OCI-LY7 (cell line): ENCODE results near the gene EXO1. TPM values are rescaled to one million over a fixed set of nuclear protein-coding genes. Genes with fewer than 3 reads are reported as not detected.

Source experiments
- BruUV-seq: library from RNA; stranded (reverse); fragments of 400-500 nt; replicated peaks from 2 replicates; lab custom pipeline; 2021; lab: Mats Ljungman, UMichigan
- CTCF ChIA-PET: fragments of 300-600 bp; sonication (Branson Sonifier 250); formaldehyde crosslinking; loops from one replicate; lab custom pipeline; 2022; ENCODE audit warnings: antibody characterized with exemption; ENCODE audit not compliant: unreplicated experiment; lab: Charles Lee
- POLR2A ChIA-PET: fragments of 300-600 bp; sonication (Branson Sonifier 250); formaldehyde crosslinking; loops from one replicate; lab custom pipeline; 2022; ENCODE audit warnings: antibody characterized with exemption; lab: Charles Lee
- DNase-seq: peaks from one replicate; pipeline ENCODE4 v3.0.0-alpha.2; 2015; ENCODE audit warnings: low spot score
- H2AFZ ChIP-seq: fragments of 200-600 bp; sonication (generic), shearing (Covaris generic); 2 replicates; pipeline ENCODE4 v1.6.1; 2014; ENCODE audit warnings: mild to moderate bottlenecking, antibody characterized with exemption, low read length, moderate library complexity
- H3K27ac ChIP-seq: fragments of 200-600 bp; sonication (generic); 2 replicates; pipeline ENCODE4 v1.5.1; 2014; ENCODE audit warnings: mixed run types, low read depth, mild to moderate bottlenecking, moderate library complexity, low read length, inconsistent platforms; ENCODE audit not compliant: poor library complexity, severe bottlenecking
- H3K36me3 ChIP-seq: fragments of 200-600 bp; sonication (generic); 2 replicates; pipeline ENCODE4 v1.6.1; 2014; ENCODE audit warnings: mild to moderate bottlenecking, antibody characterized with exemption, low read length, moderate library complexity, mixed read lengths; ENCODE audit not compliant: insufficient read depth
- H3K4me1 ChIP-seq: fragments of 200-600 bp; sonication (generic); 2 replicates; pipeline ENCODE4 v1.5.1; 2014; ENCODE audit warnings: mild to moderate bottlenecking, low read length; ENCODE audit not compliant: insufficient read depth, poor library complexity, severe bottlenecking
- H3K4me2 ChIP-seq: fragments of 200-600 bp; sonication (generic); 2 replicates; pipeline ENCODE4 v1.6.1; 2014; ENCODE audit warnings: mild to moderate bottlenecking, low read length
- H3K4me3 ChIP-seq: fragments of 200-600 bp; sonication (generic); 2 replicates; pipeline ENCODE4 v1.5.1; 2014; ENCODE audit warnings: mild to moderate bottlenecking, low read depth, low read length; ENCODE audit not compliant: poor library complexity, severe bottlenecking
- H3K79me2 ChIP-seq: fragments of 200-600 bp; sonication (generic); 2 replicates; pipeline ENCODE4 v1.6.1; 2016; ENCODE audit warnings: low read depth, mild to moderate bottlenecking, low read length, moderate library complexity, mixed read lengths; ENCODE audit not compliant: insufficient read depth
- H3K9me2 ChIP-seq: fragments of 200-600 bp; sonication (generic); 2 replicates; pipeline ENCODE4 v1.6.1; 2016; ENCODE audit warnings: mild to moderate bottlenecking, low read length, mixed read lengths; ENCODE audit not compliant: insufficient read depth
- H3K9me3 ChIP-seq: fragments of 200-600 bp; sonication (generic); 2 replicates; pipeline ENCODE4 v1.6.1; 2014; ENCODE audit warnings: mild to moderate bottlenecking, mixed run types, low read length, mixed read lengths
- H4K20me1 ChIP-seq: fragments of 200-600 bp; sonication (generic); 2 replicates; pipeline ENCODE4 v1.6.1; 2014; ENCODE audit warnings: mild to moderate bottlenecking, antibody characterized with exemption, low read length, moderate library complexity, mixed read lengths; ENCODE audit not compliant: insufficient read depth
- CTCF ChIP-seq: fragments of 200-600 bp; sonication (generic); conservative IDR thresholded peaks from 2 replicates; pipeline ENCODE4 v1.5.1; 2014; ENCODE audit warnings: mild to moderate bottlenecking, antibody characterized with exemption, low read length, moderate library complexity, mixed read lengths
- EZH2phosphoT487 ChIP-seq: fragments of 200-600 bp; sonication (generic); IDR thresholded peaks from 2 replicates; pipeline ENCODE4 v1.6.1; 2018; ENCODE audit warnings: low read depth, borderline replicate concordance, mild to moderate bottlenecking, mixed run types, antibody characterized with exemption, low read length, moderate library complexity, mixed read lengths
- intact Hi-C: fragments of 100-400 bp; cut with micrococcal nuclease; formaldehyde crosslinking; loops from one replicate; pipeline ENCODE4 v1.10.0; 2022; ENCODE audit not compliant: unreplicated experiment
- total RNA-seq, 2 experiments: library from RNA; depleted of rRNA in 1 of 2; stranded (reverse); fragments of >200 nt in 1 of 2; shearing (Covaris generic) in 1 of 2; gene quantifications; 2 replicates each; pipeline ENCODE4 v1.2.3, GENCODE V29; 2014 to 2022

Gene EXO1
- total RNA-seq, 2 experiments from 2014 or later = 60.3 to 66.3 TPM

GRCh38 chr1:241817956-241818612 is 29.9 kb upstream of the EXO1 start:
- no peak for TF ChIP-seq CTCF
- TF ChIP-seq EZH2phosphoT487 = no peak
- Histone ChIP-seq H3K36me3 (no peaks in the 10 kb centered on the region), H3K4me2 (no peak overlapping the region), H2AFZ (no peak overlapping the region), H3K79me2 (no peaks in the 10 kb centered on the region), H3K9me2 (no peaks in the 10 kb centered on the region), H3K4me3 (no peak overlapping the region), H3K4me1 (no peaks in the 10 kb centered on the region), H4K20me1 (no peaks in the 10 kb centered on the region), H3K27ac (no peak overlapping the region), H3K9me3 (no peaks in the 10 kb centered on the region)
- CTCF ChIA-PET = no interaction called here
- no peak for DNase-seq
- BruUV-seq = no TSS peak
- POLR2A ChIA-PET = interaction anchor here (0.7 kb wide), 1 partner anchor 535 kb away, joined by 3 read pairs; no protein-coding TSS in a partner anchor
- intact Hi-C loops = no loop called here

- ChIA-PET POLR2A (no interaction called here), CTCF (no interaction called here)
- H3K27ac ChIP-seq = no peak overlapping the region
- H3K4me2 ChIP-seq = no peak overlapping the region
- no peaks in the 10 kb centered on the region for H4K20me1 ChIP-seq
- intact Hi-C loops = no loop called here
- no peaks in the 10 kb centered on the region for H3K79me2 ChIP-seq
- no TSS peak for BruUV-seq
- no peak for TF ChIP-seq CTCF
- TF ChIP-seq EZH2phosphoT487 = no peak
- no peaks in the 10 kb centered on the region for H3K9me3 ChIP-seq
- H3K36me3 ChIP-seq = no peaks in the 10 kb centered on the region
- H3K9me2 ChIP-seq = no peaks in the 10 kb centered on the region
- H3K4me3 ChIP-seq = no peak overlapping the region
- DNase-seq = no peak
- no peaks in the 10 kb centered on the region for H3K4me1 ChIP-seq
- H2AFZ ChIP-seq = no peak overlapping the region
These were observed 28.6 kb upstream of the EXO1 start for GRCh38 chr1:241819340-241819866.

- Histone ChIP-seq H3K36me3 (no peaks in the 10 kb centered on the region), H3K79me2 (no peaks in the 10 kb centered on the region), H4K20me1 (no peaks in the 10 kb centered on the region), H3K27ac (no peak overlapping the region), H3K4me1 (no peaks in the 10 kb centered on the region), H3K4me3 (no peak overlapping the region), H3K4me2 (no peak overlapping the region), H3K9me2 (no peaks in the 10 kb centered on the region), H2AFZ (no peak overlapping the region), H3K9me3 (no peaks in the 10 kb centered on the region)
- CTCF ChIA-PET = no interaction called here
- intact Hi-C loops = no loop called here
- POLR2A ChIA-PET = interaction anchor here (1.3 kb wide), 1 partner anchor 11 kb away, joined by 5 read pairs; no protein-coding TSS in a partner anchor
- DNase-seq = no peak
- BruUV-seq = no TSS peak
- TF ChIP-seq EZH2phosphoT487 (no peak), CTCF (no peak)
These were observed 26.6 kb upstream of the EXO1 start for GRCh38 chr1:241821363-241821762.
